Thoracic aorta (tissue), 2 donors: ENCODE measurements around the gene CHD6. TPM values are rescaled to one million over a fixed set of nuclear protein-coding genes. Genes with fewer than 3 reads are reported as not detected.

Experiments
- ATAC-seq: fragments of 150-250 bp; one replicate; pipeline ENCODE4 v1.8.0; 2017; ENCODE audit warnings: low read depth; ENCODE audit not compliant: insufficient number of reproducible peaks, low FRiP score
- DNase-seq: peaks from one replicate; pipeline ENCODE4 v3.0.0-alpha.2; 2020; ENCODE audit warnings: low spot score
- H3K27ac ChIP-seq, 2 donors: fragments of 200-600 bp; sonication (generic); 1 replicate in 1 of 2; 2 replicates in 1 of 2; pipeline ENCODE4 v1.5.1; 2016; ENCODE audit warnings: mild to moderate bottlenecking in 2 of 2, moderate library complexity in 2 of 2
- H3K27me3 ChIP-seq: fragments of 200-600 bp; sonication (generic); replicated peaks from 2 replicates; pipeline ENCODE4 v1.6.0; 2016; ENCODE audit warnings: mild to moderate bottlenecking; ENCODE audit not compliant: insufficient read depth
- H3K36me3 ChIP-seq: fragments of 200-600 bp; sonication (generic); one replicate; pipeline ENCODE4 v1.5.1; 2016
- H3K4me1 ChIP-seq, 2 donors: fragments of 200-600 bp; sonication (generic); 1 replicate in 1 of 2; 2 replicates in 1 of 2; pipeline versions ENCODE4 v1.5.1 to v1.6.0; 2016; ENCODE audit warnings: low read depth in 2 of 2, mild to moderate bottlenecking in 1 of 2; ENCODE audit not compliant: control insufficient read depth in 1 of 2
- H3K4me3 ChIP-seq: fragments of 200-600 bp; sonication (generic); 2 replicates; pipeline ENCODE4 v1.5.1; 2016; ENCODE audit warnings: mild to moderate bottlenecking
- H3K9me3 ChIP-seq: fragments of 200-600 bp; sonication (generic); 2 replicates; pipeline ENCODE4 v1.5.1; 2016
- total RNA-seq, 2 donors: library from RNA; depleted of rRNA; stranded (reverse); fragments of >200 nt; gene quantifications; one replicate each; pipeline versions ENCODE4 v1.1.0 to v1.2.3, GENCODE V29; 2016
- TF ChIP-seq, protein P1 (sequence below): fragments of 200-600 bp; sonication (generic); IDR thresholded peaks from one replicate; pipeline ENCODE4 v1.5.1; 2019; ENCODE audit warnings: antibody characterized with exemption

The CHD6 gene
- total RNA-seq, 2 donors from 2014 or later, result 43.9 to 44.6 TPM

DNA sequence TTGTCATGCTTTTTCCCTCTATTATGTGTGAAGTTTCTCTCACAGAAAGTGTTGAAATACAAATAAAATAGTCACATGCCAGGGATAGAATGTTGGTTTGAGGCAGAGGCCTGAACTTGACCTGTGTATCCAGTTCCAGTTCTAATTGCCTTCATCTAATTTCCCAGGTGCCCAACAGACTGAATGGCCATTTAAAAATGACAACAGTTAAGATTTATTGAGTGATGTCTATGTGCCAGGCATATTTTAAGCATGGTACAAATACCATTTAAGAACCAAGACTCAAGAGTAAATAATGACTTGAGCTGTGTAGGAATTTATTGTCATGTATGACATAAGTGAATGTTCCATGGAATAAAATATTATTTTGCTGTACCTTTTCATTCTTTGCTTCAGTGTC lies 163.9 kb downstream of the CHD6 start:
- Histone ChIP-seq H3K27me3 (no peaks in the 10 kb centered on the region), H3K27ac (no peak overlapping the region), H3K36me3 (peaks cover 52% of the 10 kb centered on the region), H3K4me1 (no peaks in the 10 kb centered on the region), H3K9me3 (no peaks in the 10 kb centered on the region), H3K4me3 (no peak overlapping the region)
- DNase-seq (no peak), ATAC-seq (no peak)
- TF ChIP-seq, protein P1, sequence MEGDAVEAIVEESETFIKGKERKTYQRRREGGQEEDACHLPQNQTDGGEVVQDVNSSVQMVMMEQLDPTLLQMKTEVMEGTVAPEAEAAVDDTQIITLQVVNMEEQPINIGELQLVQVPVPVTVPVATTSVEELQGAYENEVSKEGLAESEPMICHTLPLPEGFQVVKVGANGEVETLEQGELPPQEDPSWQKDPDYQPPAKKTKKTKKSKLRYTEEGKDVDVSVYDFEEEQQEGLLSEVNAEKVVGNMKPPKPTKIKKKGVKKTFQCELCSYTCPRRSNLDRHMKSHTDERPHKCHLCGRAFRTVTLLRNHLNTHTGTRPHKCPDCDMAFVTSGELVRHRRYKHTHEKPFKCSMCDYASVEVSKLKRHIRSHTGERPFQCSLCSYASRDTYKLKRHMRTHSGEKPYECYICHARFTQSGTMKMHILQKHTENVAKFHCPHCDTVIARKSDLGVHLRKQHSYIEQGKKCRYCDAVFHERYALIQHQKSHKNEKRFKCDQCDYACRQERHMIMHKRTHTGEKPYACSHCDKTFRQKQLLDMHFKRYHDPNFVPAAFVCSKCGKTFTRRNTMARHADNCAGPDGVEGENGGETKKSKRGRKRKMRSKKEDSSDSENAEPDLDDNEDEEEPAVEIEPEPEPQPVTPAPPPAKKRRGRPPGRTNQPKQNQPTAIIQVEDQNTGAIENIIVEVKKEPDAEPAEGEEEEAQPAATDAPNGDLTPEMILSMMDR, result no peak

DNA sequence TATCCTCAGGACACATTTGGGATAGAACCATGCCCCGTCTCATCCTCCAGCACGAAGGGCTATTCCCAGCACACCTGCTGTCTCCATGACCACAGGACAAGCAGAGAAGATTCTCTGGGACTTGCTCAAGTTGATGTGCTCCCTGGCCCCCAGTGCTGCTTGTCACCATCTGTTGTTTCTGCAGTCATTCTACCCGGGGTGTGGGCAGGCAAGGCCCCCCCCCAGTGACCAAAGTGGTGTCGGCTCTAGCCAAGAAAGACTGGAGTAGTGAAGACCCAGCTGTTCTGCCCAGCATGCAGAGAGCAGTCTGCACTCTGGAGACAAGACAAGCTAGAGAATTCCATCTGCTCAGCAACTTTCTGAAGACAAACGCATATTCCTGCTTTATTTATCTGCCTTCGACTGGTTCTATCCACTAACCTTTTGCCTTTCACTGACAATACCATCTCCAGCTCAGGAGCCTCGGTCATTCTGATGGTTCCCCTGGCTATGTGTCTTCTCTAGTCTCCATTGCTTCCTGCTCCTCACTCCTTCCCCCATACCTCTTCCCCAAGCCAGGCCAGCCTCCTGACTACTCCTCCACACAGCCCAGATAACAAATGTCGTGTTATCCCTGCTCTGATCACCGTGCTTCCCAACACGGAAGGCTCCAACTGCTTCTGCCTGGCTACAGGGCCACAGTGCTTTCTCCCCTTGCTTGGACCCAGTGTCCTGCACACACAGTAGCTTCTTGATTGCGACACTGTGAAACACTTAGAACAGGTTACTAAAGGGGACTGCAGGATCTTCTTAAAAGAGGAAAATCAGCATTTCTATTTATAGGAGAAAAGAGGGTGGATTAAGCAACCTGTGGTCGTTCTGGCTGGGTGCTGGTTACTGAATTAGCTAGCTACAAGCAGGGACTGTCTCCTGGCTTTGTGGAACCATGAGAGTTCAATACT lies 164.9 kb downstream of the CHD6 start:
- Histone ChIP-seq H3K4me1 (no peaks in the 10 kb centered on the region), H3K9me3 (no peaks in the 10 kb centered on the region), H3K4me3 (no peak overlapping the region), H3K27me3 (no peaks in the 10 kb centered on the region), H3K27ac (no peak overlapping the region), H3K36me3 (peaks cover 52% of the 10 kb centered on the region)
- TF ChIP-seq, protein P1, result no peak
- ATAC-seq (no peak), DNase-seq (no peak)

DNA sequence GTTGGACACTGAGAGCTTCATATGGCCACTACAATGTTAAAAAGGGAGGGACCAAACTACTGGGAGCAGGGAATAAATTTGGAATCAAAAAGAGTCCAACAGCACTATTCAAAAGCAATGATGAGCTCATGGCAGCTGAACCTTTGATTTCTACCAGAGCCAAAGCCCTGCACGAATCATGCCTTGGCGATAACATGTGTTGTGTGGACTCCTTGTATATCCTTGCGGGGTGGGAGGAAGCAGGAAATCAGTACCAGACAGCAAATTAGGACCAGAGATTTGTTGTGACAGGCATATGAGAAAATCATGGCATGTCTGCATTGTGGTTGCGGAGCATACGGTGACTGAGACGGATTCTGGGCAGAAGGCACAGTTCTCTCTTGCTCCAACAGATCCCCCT lies 166.0 kb downstream of the CHD6 start:
- ATAC-seq, result no peak
- Histone ChIP-seq H3K27ac (no peak overlapping the region), H3K4me3 (no peak overlapping the region), H3K4me1 (no peaks in the 10 kb centered on the region), H3K36me3 (peaks cover 57% of the 10 kb centered on the region), H3K9me3 (no peaks in the 10 kb centered on the region), H3K27me3 (no peaks in the 10 kb centered on the region)
- TF ChIP-seq, protein P1, result no peak
- no peak for DNase-seq

DNA sequence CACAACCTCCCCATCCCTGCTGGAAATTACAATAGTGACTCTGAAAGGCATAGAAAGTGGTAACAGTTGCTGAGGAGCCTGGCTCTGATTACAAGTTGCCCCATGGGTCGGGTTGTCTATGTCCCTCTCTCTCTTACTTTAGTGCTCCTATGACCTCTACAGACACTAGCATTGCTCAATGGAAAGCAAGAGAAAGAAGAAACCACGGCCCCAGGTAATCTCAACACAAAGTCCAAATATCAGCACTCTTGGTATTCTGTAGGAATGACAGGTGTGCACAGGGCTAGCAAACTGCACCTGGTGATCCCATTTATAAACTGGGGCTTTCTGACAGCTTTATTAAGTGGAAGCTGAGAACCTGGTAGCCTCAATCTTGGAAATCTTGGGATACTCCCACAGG lies 171.2 kb downstream of the CHD6 start:
- no peak overlapping the region for H3K4me3 ChIP-seq
- H3K27ac ChIP-seq, result no peak overlapping the region
- DNase-seq, result no peak
- H3K27me3 ChIP-seq, result no peaks in the 10 kb centered on the region
- H3K4me1 ChIP-seq, result no peaks in the 10 kb centered on the region
- TF ChIP-seq, protein P1, result no peak
- no peak for ATAC-seq
- H3K9me3 ChIP-seq, result no peaks in the 10 kb centered on the region
- peaks cover 54% of the 10 kb centered on the region for H3K36me3 ChIP-seq

DNA sequence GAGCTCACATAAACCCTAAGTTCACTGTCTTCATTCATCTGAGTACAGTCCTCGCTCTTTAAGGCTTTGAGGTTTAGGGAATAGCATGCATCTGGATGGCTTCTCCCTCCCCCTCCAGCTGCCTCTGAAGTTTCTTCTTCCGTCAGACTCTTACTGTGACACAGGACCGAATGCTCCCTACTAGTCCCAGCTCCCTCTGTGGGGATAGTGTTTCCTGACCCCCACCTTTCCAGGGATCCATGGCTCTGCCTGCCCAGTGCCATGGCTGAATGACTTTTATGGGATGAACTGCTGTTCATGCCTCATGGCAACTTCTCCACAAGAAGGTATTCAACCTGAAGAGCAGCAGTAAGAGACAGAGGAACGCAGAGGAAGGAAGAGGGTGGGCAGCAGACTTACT lies 171.7 kb downstream of the CHD6 start:
- DNase-seq (no peak), ATAC-seq (no peak)
- Histone ChIP-seq H3K9me3 (no peaks in the 10 kb centered on the region), H3K27me3 (no peaks in the 10 kb centered on the region), H3K4me1 (no peaks in the 10 kb centered on the region), H3K27ac (no peak overlapping the region), H3K4me3 (no peak overlapping the region), H3K36me3 (peaks cover 49% of the 10 kb centered on the region)
- TF ChIP-seq, protein P1, result no peak
